Measurements from ENCODE around the gene BORCS5.

BORCS5 gene

GRCh38 chr12:12445165-12445881 is 88.4 kb downstream of the BORCS5 start:
- Histone ChIP-seq H3K9ac (ENCODE audit: low read depth, low read length) (no peak overlapping the region), H3K4me1 (ENCODE audit: insufficient read depth, low read length) (no peaks in the 10 kb centered on the region), H3K36me3 (ENCODE audit: insufficient read depth, low read length) (no peaks in the 10 kb centered on the region), H3K9me3 (ENCODE audit: control insufficient read depth, insufficient read depth, low read length) (no peaks in the 10 kb centered on the region)

- Histone ChIP-seq H3K9me3 (ENCODE audit: control insufficient read depth, insufficient read depth, low read length) (no peaks in the 10 kb centered on the region), H3K36me3 (ENCODE audit: insufficient read depth, low read length) (no peaks in the 10 kb centered on the region), H3K4me1 (ENCODE audit: insufficient read depth, low read length) (no peaks in the 10 kb centered on the region), H3K9ac (ENCODE audit: low read depth, low read length) (no peak overlapping the region)
Measured at GRCh38 chr12:12445882-12446181, 89.0 kb downstream of the BORCS5 start.

DNA sequence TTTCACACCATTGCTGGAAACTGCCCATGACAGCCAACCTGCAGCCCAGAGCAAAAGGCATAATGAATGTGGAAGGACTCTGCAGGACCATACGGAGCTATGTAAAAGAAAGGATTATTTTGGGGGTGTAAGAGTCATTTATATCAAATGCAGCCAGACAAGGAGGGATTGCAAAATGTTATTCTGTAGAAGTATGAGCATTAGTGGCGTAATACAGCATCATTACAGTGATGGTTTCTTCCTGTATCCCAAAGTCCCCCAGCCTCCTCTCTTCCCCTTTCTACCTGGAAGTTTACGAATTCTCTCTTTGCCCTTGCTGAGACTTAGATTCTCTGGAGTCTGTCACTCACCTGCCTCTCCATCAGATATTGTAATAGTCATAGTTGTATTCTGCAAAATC is 89.9 kb downstream of the BORCS5 start:
- H3K9ac ChIP-seq (ENCODE audit: low read depth, low read length), result no peak overlapping the region
- H3K36me3 ChIP-seq (ENCODE audit: insufficient read depth, low read length), result no peaks in the 10 kb centered on the region
- H3K9me3 ChIP-seq (ENCODE audit: control insufficient read depth, insufficient read depth, low read length), result no peaks in the 10 kb centered on the region
- no peaks in the 10 kb centered on the region for H3K4me1 ChIP-seq (ENCODE audit: insufficient read depth, low read length)

DNA sequence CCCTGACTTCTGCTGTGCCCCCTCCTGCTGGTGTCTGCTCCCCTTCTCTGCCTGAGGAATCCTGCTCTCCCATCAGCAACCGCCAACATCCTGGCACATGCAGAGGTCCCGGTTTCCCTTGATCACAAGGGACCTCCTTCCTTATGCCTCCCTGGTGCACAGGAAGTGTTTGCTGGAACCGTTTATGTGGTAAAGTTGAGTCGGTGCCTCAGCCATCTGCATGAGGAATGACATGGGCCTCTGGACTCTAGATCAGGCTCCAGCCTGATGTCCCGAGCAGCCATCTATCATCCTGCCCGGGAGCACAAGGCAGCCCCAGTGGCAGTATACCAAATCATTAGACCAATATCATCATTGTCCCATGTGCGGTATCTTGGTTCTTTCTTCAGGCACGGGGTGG is 90.4 kb downstream of the BORCS5 start:
- Histone ChIP-seq H3K4me1 (ENCODE audit: insufficient read depth, low read length) (no peaks in the 10 kb centered on the region), H3K9ac (ENCODE audit: low read depth, low read length) (no peak overlapping the region), H3K9me3 (ENCODE audit: control insufficient read depth, insufficient read depth, low read length) (no peaks in the 10 kb centered on the region), H3K36me3 (ENCODE audit: insufficient read depth, low read length) (no peaks in the 10 kb centered on the region)

DNA sequence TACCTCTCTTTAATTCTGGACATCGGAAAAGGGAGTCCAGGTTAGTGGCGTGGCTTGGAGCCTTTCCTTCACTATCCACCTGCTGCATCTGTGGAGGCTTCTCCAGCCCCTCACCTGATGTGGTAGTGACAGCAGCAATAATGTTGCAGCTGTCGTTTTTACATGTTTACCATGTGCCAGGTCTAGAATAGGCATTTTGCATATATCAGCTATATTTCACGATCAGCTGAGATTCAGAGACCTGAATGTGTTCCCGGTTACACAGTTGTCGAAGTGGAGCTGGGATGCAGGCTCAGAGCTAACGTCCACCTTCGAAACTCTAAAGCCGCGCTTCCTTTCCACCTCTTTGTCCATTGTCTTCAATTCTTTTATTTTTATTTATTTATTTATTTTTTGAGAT is 91.0 kb downstream of the BORCS5 start:
- no peak overlapping the region for H3K9ac ChIP-seq (ENCODE audit: low read depth, low read length)
- H3K4me1 ChIP-seq (ENCODE audit: insufficient read depth, low read length), result no peaks in the 10 kb centered on the region

GRCh38 chr12:12449533-12450025 is 92.7 kb downstream of the BORCS5 start:
- no peaks in the 10 kb centered on the region for H3K4me1 ChIP-seq (ENCODE audit: insufficient read depth, low read length)
- H3K36me3 ChIP-seq (ENCODE audit: insufficient read depth, low read length), result no peaks in the 10 kb centered on the region
- H3K9ac ChIP-seq (ENCODE audit: low read depth, low read length), result no peak overlapping the region
- no peaks in the 10 kb centered on the region for H3K9me3 ChIP-seq (ENCODE audit: control insufficient read depth, insufficient read depth, low read length)

More for the DNA sequence above, 91.0 kb downstream of the BORCS5 start:
- H3K36me3 ChIP-seq (ENCODE audit: insufficient read depth, low read length), result no peaks in the 10 kb centered on the region
- no peaks in the 10 kb centered on the region for H3K9me3 ChIP-seq (ENCODE audit: control insufficient read depth, insufficient read depth, low read length)

DNA sequence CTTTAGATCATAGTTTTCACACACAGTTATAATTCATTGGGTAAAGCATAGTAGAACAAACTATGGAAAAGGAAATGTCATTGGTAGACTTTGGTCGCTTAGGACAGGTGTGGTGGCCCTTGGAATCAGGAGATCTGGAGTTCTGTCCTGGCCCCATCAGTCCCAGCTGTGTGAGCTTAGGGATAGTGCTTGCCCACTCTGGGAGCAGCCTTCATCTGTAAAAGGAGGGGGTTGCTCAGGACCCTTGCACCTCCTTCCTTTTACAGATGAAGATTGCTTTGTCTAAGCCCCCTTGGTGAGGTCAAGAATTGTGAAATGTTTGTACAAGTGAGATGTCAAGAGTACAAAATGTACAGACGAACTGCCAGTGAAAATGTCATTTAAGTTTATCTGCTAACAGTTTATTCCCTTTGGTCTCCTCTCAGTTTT is 93.2 kb downstream of the BORCS5 start:
- no peaks in the 10 kb centered on the region for H3K4me1 ChIP-seq (ENCODE audit: insufficient read depth, low read length)
- no peak overlapping the region for H3K9ac ChIP-seq (ENCODE audit: low read depth, low read length)
- no peaks in the 10 kb centered on the region for H3K9me3 ChIP-seq (ENCODE audit: control insufficient read depth, insufficient read depth, low read length)
- no peaks in the 10 kb centered on the region for H3K36me3 ChIP-seq (ENCODE audit: insufficient read depth, low read length)

GRCh38 chr12:12451098-12451497 is 94.2 kb downstream of the BORCS5 start:
- Histone ChIP-seq H3K9ac (ENCODE audit: low read depth, low read length) (no peak overlapping the region), H3K4me1 (ENCODE audit: insufficient read depth, low read length) (no peaks in the 10 kb centered on the region), H3K9me3 (ENCODE audit: control insufficient read depth, insufficient read depth, low read length) (no peaks in the 10 kb centered on the region), H3K36me3 (ENCODE audit: insufficient read depth, low read length) (no peaks in the 10 kb centered on the region)

GRCh38 chr12:12452326-12452902 is 95.5 kb downstream of the BORCS5 start:
- Histone ChIP-seq H3K9ac (ENCODE audit: low read depth, low read length) (no peak overlapping the region), H3K4me1 (ENCODE audit: insufficient read depth, low read length) (no peaks in the 10 kb centered on the region; the same call in 1 of the 2 replicates), H3K9me3 (ENCODE audit: control insufficient read depth, insufficient read depth, low read length) (no peaks in the 10 kb centered on the region), H3K36me3 (ENCODE audit: insufficient read depth, low read length) (no peaks in the 10 kb centered on the region)

GRCh38 chr12:12453635-12454034 is 96.8 kb downstream of the BORCS5 start:
- no peak overlapping the region for H3K9ac ChIP-seq (ENCODE audit: low read depth, low read length)
- no peaks in the 10 kb centered on the region for H3K9me3 ChIP-seq (ENCODE audit: control insufficient read depth, insufficient read depth, low read length)
- H3K4me1 ChIP-seq (ENCODE audit: insufficient read depth, low read length), result peaks cover 4% of the 10 kb centered on the region; the same call in 1 of the 2 replicates
- H3K36me3 ChIP-seq (ENCODE audit: insufficient read depth, low read length), result no peaks in the 10 kb centered on the region

- Histone ChIP-seq H3K4me1 (ENCODE audit: insufficient read depth, low read length) (peaks cover 4% of the 10 kb centered on the region; the same call in 1 of the 2 replicates), H3K9ac (ENCODE audit: low read depth, low read length) (no peak overlapping the region), H3K9me3 (ENCODE audit: control insufficient read depth, insufficient read depth, low read length) (no peaks in the 10 kb centered on the region), H3K36me3 (ENCODE audit: insufficient read depth, low read length) (no peaks in the 10 kb centered on the region)
Measured at GRCh38 chr12:12454315-12454714, 97.4 kb downstream of the BORCS5 start.

DNA sequence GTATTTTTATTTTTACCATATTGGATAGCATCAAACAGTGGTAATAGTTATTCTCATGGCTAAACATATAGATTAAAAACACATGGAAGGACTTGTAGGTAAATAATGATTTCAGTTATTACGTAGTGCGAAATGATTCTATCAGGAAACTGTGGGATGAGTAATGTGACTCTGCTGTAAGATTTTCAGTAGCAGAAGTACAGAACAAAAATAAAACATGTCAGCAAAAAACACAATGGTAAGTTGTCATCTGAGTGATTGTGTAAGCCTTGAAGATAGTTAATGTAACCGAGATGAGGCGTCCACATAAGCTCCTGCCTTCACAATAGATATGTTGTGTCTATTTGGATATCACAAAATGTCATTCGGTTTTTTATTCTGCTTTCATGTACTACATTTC is 99.8 kb downstream of the BORCS5 start:
- H3K36me3 ChIP-seq (ENCODE audit: insufficient read depth, low read length), result no peaks in the 10 kb centered on the region
- H3K9ac ChIP-seq (ENCODE audit: low read depth, low read length), result no peak overlapping the region
- no peaks in the 10 kb centered on the region for H3K9me3 ChIP-seq (ENCODE audit: control insufficient read depth, insufficient read depth, low read length)
- peaks cover 4% of the 10 kb centered on the region; the same call in 1 of the 2 replicates for H3K4me1 ChIP-seq (ENCODE audit: insufficient read depth, low read length)

DNA sequence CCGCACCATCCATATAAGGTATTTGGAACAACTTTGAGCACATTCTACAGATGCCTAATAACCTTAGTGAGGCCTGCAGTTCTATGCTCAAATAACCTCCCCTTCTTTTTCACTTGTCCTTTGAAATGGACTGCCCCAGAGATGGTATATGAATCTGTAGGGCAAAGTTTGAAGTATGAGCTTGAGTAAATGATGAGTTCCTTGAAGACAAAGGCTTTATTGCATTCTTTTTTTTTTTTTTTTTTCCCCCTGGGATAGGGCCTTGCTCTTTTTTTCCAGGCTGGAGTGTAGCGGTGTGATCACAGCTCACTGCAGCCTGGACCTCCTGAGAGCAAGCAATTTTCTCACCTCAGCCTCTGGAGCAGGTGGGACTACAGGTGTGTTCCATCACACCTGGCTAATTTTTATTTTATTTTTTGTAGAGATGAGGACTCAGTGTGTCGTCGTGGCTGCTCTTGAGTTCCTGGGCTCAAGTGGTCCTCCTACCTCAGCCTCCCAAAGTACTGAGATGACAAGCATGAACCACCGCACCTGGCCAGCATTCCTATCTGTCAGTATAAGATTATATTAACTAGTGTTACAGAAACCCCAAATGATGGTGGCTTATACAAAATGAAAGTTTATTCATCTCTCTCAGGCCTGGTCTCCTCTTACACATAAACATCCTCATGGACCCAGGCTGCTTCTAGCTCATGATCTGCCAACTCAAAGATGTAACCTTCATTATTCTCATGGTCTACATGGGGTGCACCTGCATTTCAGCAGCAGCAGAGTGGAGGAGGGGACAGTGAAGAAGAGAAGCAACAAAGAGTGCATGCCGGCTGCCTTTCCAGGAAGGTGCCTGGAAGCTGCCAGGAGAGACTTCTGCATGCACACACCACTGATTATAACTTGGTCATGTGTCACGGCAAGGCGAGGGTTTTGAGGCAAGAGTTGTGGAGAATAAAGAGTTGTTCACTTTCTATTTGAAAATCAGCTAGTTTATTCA is 104.4 kb downstream of the BORCS5 start:
- Histone ChIP-seq H3K9me3 (ENCODE audit: control insufficient read depth, insufficient read depth, low read length) (no peaks in the 10 kb centered on the region), H3K9ac (ENCODE audit: low read depth, low read length) (no peak overlapping the region), H3K36me3 (ENCODE audit: insufficient read depth, low read length) (no peaks in the 10 kb centered on the region), H3K4me1 (ENCODE audit: insufficient read depth, low read length) (peaks cover 4% of the 10 kb centered on the region; the same call in 1 of the 2 replicates)

- Histone ChIP-seq H3K9ac (ENCODE audit: low read depth, low read length) (no peak overlapping the region), H3K9me3 (ENCODE audit: control insufficient read depth, insufficient read depth, low read length) (no peaks in the 10 kb centered on the region), H3K36me3 (ENCODE audit: insufficient read depth, low read length) (no peaks in the 10 kb centered on the region), H3K4me1 (ENCODE audit: insufficient read depth, low read length) (peaks cover 4% of the 10 kb centered on the region; the same call in 1 of the 2 replicates)
Measured at GRCh38 chr12:12461923-12462315, 105.0 kb downstream of the BORCS5 start.
